Transverse colon (tissue), 4 donors: Measurements from ENCODE around the gene VGLL4. TPM values are rescaled to one million over a fixed set of nuclear protein-coding genes. Genes with fewer than 3 reads are reported as not detected.

Source experiments
- DNase-seq: peaks from one replicate; pipeline ENCODE4 v3.0.0-alpha.2; 2019
- H3K27ac ChIP-seq, 4 donors: fragments of 200-600 bp; sonication (generic); 2 replicates each; pipeline ENCODE4 v1.5.1; 2016 to 2018; ENCODE audit warnings: inconsistent platforms in 4 of 4
- H3K27me3 ChIP-seq: fragments of 200-600 bp; sonication (generic); 2 replicates; pipeline ENCODE4 v1.5.1; 2017; ENCODE audit warnings: inconsistent platforms
- H3K36me3 ChIP-seq, 4 donors: fragments of 200-600 bp; sonication (generic); 2 replicates each; pipeline ENCODE4 v1.5.1; 2017 to 2019; ENCODE audit warnings: inconsistent platforms in 4 of 4
- H3K4me1 ChIP-seq, 4 donors: fragments of 200-600 bp; sonication (generic); 2 replicates each; pipeline ENCODE4 v1.5.1; 2017 to 2020; ENCODE audit warnings: inconsistent platforms in 4 of 4
- H3K4me3 ChIP-seq, 4 donors: fragments of 200-600 bp; sonication (generic); 1 replicate in 1 of 4; 2 replicates in 3 of 4; pipeline versions ENCODE4 v1.5.1 to v1.6.1; 2017 to 2019; ENCODE audit warnings: inconsistent platforms in 4 of 4
- H3K9me3 ChIP-seq, 2 donors: fragments of 200-600 bp; sonication (generic); 2 replicates each; pipeline ENCODE4 v1.5.1; 2017 to 2019; ENCODE audit warnings: inconsistent platforms in 2 of 2
- CTCF ChIP-seq, 5 experiments: fragments of 200-600 bp in 3 of 5; fragments of 450-650 bp in 2 of 5; sonication (generic) in 3 of 5; IDR thresholded peaks; 1 replicate in 2 of 5; 2 replicates in 3 of 5; pipeline ENCODE4 v1.5.1; 2016 to 2017; ENCODE audit warnings: antibody characterized with exemption in 5 of 5, inconsistent platforms in 3 of 5, mild to moderate bottlenecking in 2 of 5, moderate library complexity in 1 of 5
- EP300 ChIP-seq: sonication (generic); formaldehyde crosslinking; IDR thresholded peaks from one replicate; pipeline ENCODE4 v1.6.1; 2017; ENCODE audit warnings: antibody characterized with exemption, low read depth
- POLR2A ChIP-seq: fragments of 450-650 bp; IDR thresholded peaks from one replicate; pipeline ENCODE4 v1.6.1; 2016; ENCODE audit warnings: antibody characterized with exemption, mild to moderate bottlenecking, moderate library complexity
- POLR2AphosphoS5 ChIP-seq, 3 donors: sonication (generic); formaldehyde crosslinking; IDR thresholded peaks; one replicate each; pipeline ENCODE4 v1.6.1; 2016; ENCODE audit warnings: antibody characterized with exemption in 3 of 3
- WGBS, 2 donors: methylation state at CpG; one replicate each; pipeline ENCODE4 v1.1.5; 2018; ENCODE audit warnings: low coverage in 1 of 2; 5-methylcytosine and 5-hydroxymethylcytosine counted together
- in situ Hi-C, 4 donors: fragments of 200-750 bp; cut with MboI; loops; one replicate each; pipeline versions ENCODE4 v1.15.0 to v1.15.1; 2017; ENCODE audit warnings: low sequenced_read_pairs in 3 of 4, low pct_ligation_motif_present in 1 of 4, low pct_unique_long_range_greater_than_20kb in 1 of 4
- intact Hi-C: fragments of 100-400 bp; cut with DNase I; formaldehyde crosslinking; loops from one replicate; pipeline ENCODE4 v1.15.1; 2023; ENCODE audit warnings: low total_unique reads
- total RNA-seq, 4 donors: library from RNA; depleted of rRNA; stranded (reverse); fragments of >200 nt; gene quantifications; one replicate each; pipeline ENCODE4 v1.1.0, GENCODE V29; 2016

The VGLL4 gene
- total RNA-seq, 4 donors from 2014 or later = 67.3 to 175 (median 95.0) TPM

GRCh38 chr3:11611341-11611799 lies 32.3 kb downstream of the VGLL4 start:
- H3K27me3 ChIP-seq = no peaks in the 10 kb centered on the region
- WGBS, 2 donors = 51 to 83% methylated on average over 3 to 9 of the region's 9 CpGs
- in situ Hi-C loops (no loop called here), intact Hi-C loops (no loop called here)
- TF ChIP-seq POLR2AphosphoS5 (IDR thresholded peaks at IDR 0.05) (no peak), POLR2A (no peak), EP300 (no peak)
- H3K27ac ChIP-seq = peak overlapping the region in 1 of 4 donors; percentile 30
- DNase-seq = no peak
- peaks cover 23 to 62% (median 37%) of the 10 kb centered on the region in 4 donors for H3K4me1 ChIP-seq
- no peak overlapping the region for H3K4me3 ChIP-seq
- no peaks in the 10 kb centered on the region for H3K9me3 ChIP-seq
- H3K36me3 ChIP-seq = no peaks in the 10 kb centered on the region

- H3K36me3 ChIP-seq = no peaks in the 10 kb centered on the region
- no peaks in the 10 kb centered on the region for H3K27me3 ChIP-seq
- TF ChIP-seq POLR2AphosphoS5 (IDR thresholded peaks at IDR 0.05) = no peak
- TF ChIP-seq EP300 = no peak
- TF ChIP-seq POLR2A = no peak
- TF ChIP-seq CTCF (IDR thresholded peaks at IDR 0.05) = no peak
- H3K9me3 ChIP-seq = no peaks in the 10 kb centered on the region
- H3K4me1 ChIP-seq = peaks cover 23 to 56% (median 35%) of the 10 kb centered on the region in 4 donors
- 51 to 72% methylated on average over 5 to 8 of the region's 8 CpGs for WGBS, 2 donors
- peak overlapping the region; percentile 23 to 43 (median 32) for H3K27ac ChIP-seq
- intact Hi-C loops (no loop called here), in situ Hi-C loops (no loop called here)
- no peak overlapping the region for H3K4me3 ChIP-seq
- DNase-seq = no peak
Measured at GRCh38 chr3:11610700-11611275, 32.9 kb downstream of the VGLL4 start.

- Histone ChIP-seq H3K4me3 (no peak overlapping the region), H3K27ac (peak overlapping the region; percentile 23 to 43 (median 32)), H3K27me3 (no peaks in the 10 kb centered on the region), H3K9me3 (no peaks in the 10 kb centered on the region), H3K4me1 (peaks cover 23 to 54% (median 35%) of the 10 kb centered on the region in 4 donors), H3K36me3 (no peaks in the 10 kb centered on the region)
- DNase-seq = peak; percentile 54
- 66% methylated on average over 23 of the region's 23 CpGs; no CpG with 5 or more reads in 1 of the 2 donors for WGBS, 2 donors
- no peak for TF ChIP-seq EP300
- no peak for TF ChIP-seq POLR2AphosphoS5 (IDR thresholded peaks at IDR 0.05)
- TF ChIP-seq CTCF (IDR thresholded peaks at IDR 0.05) = no peak
- no peak for TF ChIP-seq POLR2A
- intact Hi-C loops = no loop called here
- in situ Hi-C loops = no loop called here
Measured at GRCh38 chr3:11610044-11610671, 33.6 kb downstream of the VGLL4 start.

GRCh38 chr3:11609481-11609880 lies 34.2 kb downstream of the VGLL4 start:
- H3K36me3 ChIP-seq = no peaks in the 10 kb centered on the region
- 83 to 84% methylated on average over 2 to 9 of the region's 9 CpGs for WGBS, 2 donors
- no peaks in the 10 kb centered on the region for H3K9me3 ChIP-seq
- peak overlapping the region in 1 of 4 donors; percentile 30 for H3K27ac ChIP-seq
- DNase-seq = no peak
- TF ChIP-seq POLR2AphosphoS5 (IDR thresholded peaks at IDR 0.05) (no peak), EP300 (no peak), POLR2A (no peak), CTCF (IDR thresholded peaks at IDR 0.05) (no peak)
- peaks cover 23 to 57% (median 35%) of the 10 kb centered on the region in 4 donors for H3K4me1 ChIP-seq
- intact Hi-C loops = no loop called here
- no peak overlapping the region for H3K4me3 ChIP-seq
- in situ Hi-C loops = no loop called here
- H3K27me3 ChIP-seq = no peaks in the 10 kb centered on the region
